Motor neuron (in vitro differentiated cells): Measurements from ENCODE around the gene RNF181. TPM values are rescaled to one million over a fixed set of nuclear protein-coding genes. Genes with fewer than 3 reads are reported as not detected.
"Not testable (repeated sequence)": the region's sequence is repeated elsewhere in the genome, so short reads cannot be mapped to it uniquely, and the experiment has no call there.

ENCODE experiments used
- ATAC-seq, 8 experiments: fragments of 200-7000 bp; cut with Tn5 transposase; replicated peaks in 6 of 8; 2 replicates each; pipeline ENCODE4 v1.8.0; 2021; ENCODE audit warnings: mild to moderate bottlenecking in 8 of 8, moderate library complexity in 8 of 8
- H3K27ac ChIP-seq, 2 donors: fragments of 250-450 bp; sonication (Bioruptor Pico); 2 replicates each; pipeline ENCODE4 v1.9.0; 2021; ENCODE audit warnings: antibody characterized with exemption in 2 of 2, mild to moderate bottlenecking in 2 of 2, moderate library complexity in 1 of 2
- H3K4me1 ChIP-seq, 2 donors: fragments of 250-450 bp; sonication (Bioruptor Pico); replicated peaks in 1 of 2; 2 replicates each; pipeline ENCODE4 v1.6.1; 2021; ENCODE audit warnings: antibody characterized with exemption in 2 of 2, mild to moderate bottlenecking in 2 of 2, moderate library complexity in 1 of 2
- H3K4me3 ChIP-seq, 5 donors: fragments of 250-450 bp; sonication (Bioruptor Pico); 2 replicates each; pipeline ENCODE4 v1.9.0; 2021; ENCODE audit warnings: antibody characterized with exemption in 5 of 5, mild to moderate bottlenecking in 5 of 5, moderate library complexity in 4 of 5
- WGBS, 10 experiments: fragments of 450-650 bp; shearing (Covaris generic); methylation state at CpG; one replicate each; pipeline ENCODE4 v1.0.0; 2022; 5-methylcytosine and 5-hydroxymethylcytosine counted together
- in situ Hi-C, 9 experiments: fragments of 400-800 bp; cut with MboI; loops; one replicate each; pipeline ENCODE4 v1.15.0; 2021; ENCODE audit warnings: low sequenced_read_pairs in 9 of 9, low pct_unique_long_range_greater_than_20kb in 2 of 9; ENCODE audit not compliant: unreplicated experiment in 9 of 9
- total RNA-seq, 8 experiments: library from RNA; unstranded; fragments of 300-600 nt; gene quantifications; 2 replicates each; pipeline versions ENCODE4 v1.2.3 to v1.2.4, GENCODE V29; 2022

Gene RNF181
- total RNA-seq, 8 experiments from 2014 or later, result 104 to 237 (median 191) TPM

DNA sequence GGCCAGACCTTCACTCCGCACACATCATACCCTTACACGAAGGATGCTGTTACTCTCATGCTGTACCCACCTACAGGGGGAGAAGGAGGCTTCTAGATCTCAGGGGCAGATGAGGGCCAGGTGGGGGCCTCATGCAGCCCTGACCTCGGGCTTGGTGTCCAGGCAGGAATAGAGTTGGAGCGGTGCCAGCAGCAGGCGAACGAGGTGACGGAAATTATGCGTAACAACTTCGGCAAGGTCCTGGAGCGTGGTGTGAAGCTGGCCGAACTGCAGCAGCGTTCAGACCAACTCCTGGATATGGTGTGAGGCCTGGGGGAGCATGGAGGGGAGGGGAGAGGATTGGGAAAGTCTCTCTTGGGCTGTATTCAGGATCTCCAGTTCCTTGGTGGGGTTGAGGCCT lies 4.0 kb upstream of the RNF181 start:
- Histone ChIP-seq H3K27ac (no peak overlapping the region), H3K4me1 (peaks cover 8 to 10% of the 10 kb centered on the region in 2 donors), H3K4me3 (no peak overlapping the region)
- ATAC-seq, result no peak
- in situ Hi-C loops, result no loop called here
- WGBS, 10 experiments, result 53 to 87% methylated on average over 3 of the region's 12 CpGs; no CpG with 5 or more reads in 8 of the 10 experiments

DNA sequence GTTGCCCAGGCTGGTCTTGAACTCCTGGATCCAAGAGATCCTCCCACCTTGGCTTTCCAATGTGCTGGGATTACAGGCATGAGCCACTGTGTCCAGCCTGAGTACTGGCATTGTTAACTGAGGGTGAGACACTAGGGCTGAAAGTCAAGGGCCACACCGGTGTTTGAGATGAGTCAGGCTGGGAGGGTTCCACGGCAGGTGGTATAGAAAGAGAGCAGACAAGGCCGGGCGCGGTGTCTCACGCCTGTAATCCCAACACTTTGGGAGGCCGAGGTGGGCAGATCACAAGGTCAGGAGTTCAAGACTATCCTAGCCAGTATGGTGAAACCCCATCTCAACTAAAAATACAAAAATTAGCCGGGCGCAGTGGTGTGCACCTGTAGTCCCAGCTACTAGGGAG lies 3.2 kb upstream of the RNF181 start:
- H3K4me3 ChIP-seq, H3K27ac ChIP-seq, ATAC-seq, in situ Hi-C loops: not testable (repeated sequence)
- 67 to 87% (median 81%) methylated on average over 1 to 9 of the region's 9 CpGs; no CpG with 5 or more reads in 7 of the 10 experiments for WGBS, 10 experiments
- H3K4me1 ChIP-seq, result peaks cover 10 to 13% of the 10 kb centered on the region in 2 donors

DNA sequence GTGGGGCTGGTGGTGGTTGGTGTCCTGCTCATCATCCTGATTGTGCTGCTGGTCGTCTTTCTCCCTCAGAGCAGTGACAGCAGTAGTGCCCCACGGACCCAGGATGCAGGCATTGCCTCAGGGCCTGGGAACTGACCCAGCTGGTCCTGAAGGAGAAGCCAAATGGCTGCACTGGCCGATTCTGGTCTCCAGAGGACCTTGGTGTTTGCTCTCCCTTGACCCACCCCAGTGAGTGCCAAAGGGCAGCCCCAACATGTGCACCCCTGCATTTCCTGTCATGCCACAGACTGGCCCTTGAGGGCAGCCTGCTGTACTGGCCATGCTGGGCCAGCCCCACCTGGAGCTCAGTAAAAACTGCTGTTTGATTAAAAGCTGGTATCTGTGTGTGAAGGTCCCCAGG lies 2.5 kb upstream of the RNF181 start:
- Histone ChIP-seq H3K4me1 (peaks cover 10 to 13% of the 10 kb centered on the region in 2 donors), H3K4me3 (no peak overlapping the region), H3K27ac (no peak overlapping the region)
- in situ Hi-C loops, result no loop called here
- no peak for ATAC-seq
- WGBS, 10 experiments, result 30 to 67% (median 40%) methylated on average over 1 to 2 of the region's 3 CpGs; no CpG with 5 or more reads in 7 of the 10 experiments

DNA sequence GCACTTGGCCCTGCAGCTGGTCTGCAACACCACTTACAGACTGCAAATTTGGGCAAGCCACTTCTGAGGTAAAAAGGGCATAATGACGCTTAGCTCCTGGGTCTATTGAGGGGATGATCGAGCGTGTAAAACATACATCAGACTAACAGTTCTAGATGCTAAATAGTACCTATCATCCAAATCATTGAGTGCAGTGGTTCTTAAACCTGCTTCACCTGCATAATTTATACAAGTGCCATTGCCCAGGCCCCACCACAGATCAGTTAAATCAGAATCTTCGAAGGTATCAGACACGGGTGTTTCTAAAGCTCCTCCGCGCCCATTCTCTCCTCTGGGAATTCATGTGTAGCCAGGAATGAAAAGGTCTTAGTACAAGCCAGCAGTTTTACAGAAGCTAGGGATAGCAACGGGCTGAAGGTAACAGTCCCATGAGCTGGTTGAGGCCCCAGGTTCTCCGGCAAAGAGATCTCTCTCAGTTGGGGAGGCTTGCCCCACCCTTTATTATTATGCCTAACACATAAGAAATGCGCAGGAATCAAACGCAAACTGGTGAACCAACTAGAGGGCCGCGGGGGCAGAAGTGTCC lies 737 bp upstream of the RNF181 start:
- ATAC-seq, result no peak
- H3K27ac ChIP-seq, result peak overlapping the region; percentile 75 to 95

DNA sequence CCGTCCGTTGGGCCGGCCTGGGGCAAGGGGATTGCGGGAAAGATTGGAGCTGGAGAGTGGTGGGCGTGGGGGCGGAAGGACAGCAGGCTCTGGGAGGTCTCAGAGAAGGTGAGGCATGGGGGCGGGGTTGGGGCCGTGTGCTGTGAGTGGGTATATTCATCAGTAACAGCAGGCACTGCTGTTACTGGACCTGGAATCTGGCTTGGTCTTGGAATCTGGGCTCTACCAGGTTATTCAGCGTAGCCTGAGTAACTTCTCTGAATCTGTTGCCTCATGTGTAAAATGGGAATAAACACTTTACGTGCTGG lies 435 bp downstream of the RNF181 start:
- Histone ChIP-seq H3K4me1 (peaks cover 10 to 13% of the 10 kb centered on the region in 2 donors), H3K27ac (peak overlapping the region; percentile 81 to 95), H3K4me3 (peak overlapping the region; percentile 48 to 96 (median 86))
- WGBS, 10 experiments, result 0 to 35% (median 0%) methylated on average over 1 to 3 of the region's 10 CpGs; no CpG with 5 or more reads in 6 of the 10 experiments
- in situ Hi-C loops, result no loop called here
- ATAC-seq, result peak in 7 of 8 experiments; percentile 6 to 28 (median 21)

More for the DNA sequence above, 737 bp upstream of the RNF181 start:
- 0 to 33% (median 17%) methylated on average over 1 to 11 of the region's 13 CpGs; no CpG with 5 or more reads in 3 of the 10 experiments for WGBS, 10 experiments
- Histone ChIP-seq H3K4me1 (peaks cover 10 to 13% of the 10 kb centered on the region in 2 donors), H3K4me3 (peak overlapping the region; percentile 48 to 96 (median 86))
- in situ Hi-C loops, result no loop called here

DNA sequence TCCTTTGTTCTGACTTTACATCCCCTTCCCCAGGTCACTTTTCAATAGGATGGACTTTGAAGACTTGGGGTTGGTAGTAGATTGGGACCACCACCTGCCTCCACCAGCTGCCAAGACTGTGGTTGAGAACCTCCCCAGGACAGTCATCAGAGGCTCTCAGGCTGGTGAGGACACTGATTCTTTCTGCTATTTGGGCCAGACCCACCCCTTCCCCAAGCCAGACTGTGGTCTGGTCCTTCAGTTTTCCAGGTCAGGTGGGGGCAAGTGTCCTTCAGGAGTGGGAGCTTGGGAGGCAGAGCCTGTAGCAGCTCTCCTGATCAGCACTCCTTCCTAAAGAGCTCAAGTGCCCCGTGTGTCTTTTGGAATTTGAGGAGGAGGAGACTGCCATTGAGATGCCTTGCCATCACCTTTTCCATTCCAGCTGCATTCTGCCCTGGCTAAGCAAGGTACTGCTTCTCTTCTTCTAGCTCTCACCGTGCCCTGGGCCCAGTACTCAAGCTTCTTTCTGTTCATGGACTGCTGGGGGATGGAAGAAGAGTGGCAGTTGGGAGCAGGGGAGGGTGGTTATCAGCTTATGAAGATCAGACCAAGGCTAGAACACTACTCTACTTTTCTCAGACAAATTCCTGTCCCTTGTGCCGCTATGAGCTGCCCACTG lies 1.1 kb downstream of the RNF181 start:
- in situ Hi-C loops, result no loop called here
- no peak for ATAC-seq
- WGBS, 10 experiments, result 83 to 100% (median 100%) methylated on average over 1 of the region's 3 CpGs; no CpG with 5 or more reads in 5 of the 10 experiments
- no peak overlapping the region for H3K27ac ChIP-seq
- H3K4me1 ChIP-seq, result peaks cover 13 to 16% of the 10 kb centered on the region in 2 donors
- H3K4me3 ChIP-seq, result peak overlapping the region; percentile 48 to 96 (median 86)

DNA sequence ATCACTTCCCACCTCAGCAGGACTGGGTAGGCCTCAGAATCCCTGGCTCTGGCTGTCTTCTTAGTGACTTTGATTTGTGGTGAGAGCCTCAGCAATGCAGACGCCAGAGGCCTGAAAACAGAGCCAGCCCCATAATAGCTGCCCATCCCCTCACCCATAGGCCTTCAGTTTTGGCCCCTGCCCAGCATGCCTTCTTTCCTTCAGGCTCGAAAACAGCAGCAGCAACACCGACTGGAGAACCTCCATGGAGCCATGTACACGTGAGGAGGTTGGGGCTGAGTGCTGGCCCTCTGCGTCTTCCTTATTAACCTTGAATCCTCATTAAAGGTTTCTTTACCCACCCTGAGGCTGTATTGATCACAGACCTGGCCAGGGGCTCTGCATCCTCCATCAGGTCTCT lies 1.7 kb downstream of the RNF181 start:
- no peak overlapping the region for H3K4me3 ChIP-seq
- ATAC-seq, result no peak
- peaks cover 15 to 17% of the 10 kb centered on the region in 2 donors for H3K4me1 ChIP-seq
- no peak overlapping the region for H3K27ac ChIP-seq
- in situ Hi-C loops, result no loop called here
- WGBS, 10 experiments, result 60 to 100% (median 74%) methylated on average over 1 to 5 of the region's 5 CpGs; no CpG with 5 or more reads in 6 of the 10 experiments

DNA sequence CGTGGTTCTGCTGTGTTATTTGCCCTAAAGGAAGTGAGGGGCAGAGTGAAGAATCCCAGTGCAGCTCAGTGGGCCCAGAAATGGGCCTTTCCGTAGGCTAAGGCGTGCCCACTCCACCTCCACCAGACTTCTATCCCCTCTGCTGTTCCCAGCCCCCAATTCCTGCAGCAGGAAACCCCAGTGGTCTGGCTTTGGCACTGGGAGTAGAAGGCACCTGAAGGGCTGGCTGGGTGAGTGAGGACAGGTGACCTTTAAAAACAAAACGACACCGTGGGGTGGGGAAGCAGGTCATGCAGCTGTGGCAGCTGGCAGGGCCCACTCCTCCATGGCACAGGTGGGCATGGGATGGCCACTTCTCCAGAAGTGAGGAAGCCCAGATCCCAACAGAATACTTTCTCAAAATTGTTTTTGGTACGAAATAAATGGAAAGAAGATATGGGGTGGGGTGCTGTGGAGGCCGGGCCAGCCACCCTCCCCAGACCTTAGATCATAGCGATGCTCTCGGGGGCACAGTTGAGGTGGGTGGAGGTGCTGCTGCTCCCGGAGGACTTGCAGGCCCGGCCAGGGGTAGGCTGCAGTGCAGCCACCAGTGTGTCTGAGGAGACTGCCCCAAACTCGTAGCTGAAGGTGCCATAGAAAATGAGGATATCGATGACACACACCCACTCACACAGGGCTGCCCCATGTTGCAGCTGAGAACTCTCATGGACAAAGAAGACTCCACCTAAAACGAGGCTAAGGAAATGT lies 3.2 kb downstream of the RNF181 start:
- in situ Hi-C loops, result no loop called here
- 27 to 88% (median 79%) methylated on average over 2 to 11 of the region's 14 CpGs; no CpG with 5 or more reads in 5 of the 10 experiments for WGBS, 10 experiments
- Histone ChIP-seq H3K4me1 (peaks cover 19 to 21% of the 10 kb centered on the region in 2 donors), H3K27ac (no peak overlapping the region), H3K4me3 (no peak overlapping the region)
- no peak for ATAC-seq

DNA sequence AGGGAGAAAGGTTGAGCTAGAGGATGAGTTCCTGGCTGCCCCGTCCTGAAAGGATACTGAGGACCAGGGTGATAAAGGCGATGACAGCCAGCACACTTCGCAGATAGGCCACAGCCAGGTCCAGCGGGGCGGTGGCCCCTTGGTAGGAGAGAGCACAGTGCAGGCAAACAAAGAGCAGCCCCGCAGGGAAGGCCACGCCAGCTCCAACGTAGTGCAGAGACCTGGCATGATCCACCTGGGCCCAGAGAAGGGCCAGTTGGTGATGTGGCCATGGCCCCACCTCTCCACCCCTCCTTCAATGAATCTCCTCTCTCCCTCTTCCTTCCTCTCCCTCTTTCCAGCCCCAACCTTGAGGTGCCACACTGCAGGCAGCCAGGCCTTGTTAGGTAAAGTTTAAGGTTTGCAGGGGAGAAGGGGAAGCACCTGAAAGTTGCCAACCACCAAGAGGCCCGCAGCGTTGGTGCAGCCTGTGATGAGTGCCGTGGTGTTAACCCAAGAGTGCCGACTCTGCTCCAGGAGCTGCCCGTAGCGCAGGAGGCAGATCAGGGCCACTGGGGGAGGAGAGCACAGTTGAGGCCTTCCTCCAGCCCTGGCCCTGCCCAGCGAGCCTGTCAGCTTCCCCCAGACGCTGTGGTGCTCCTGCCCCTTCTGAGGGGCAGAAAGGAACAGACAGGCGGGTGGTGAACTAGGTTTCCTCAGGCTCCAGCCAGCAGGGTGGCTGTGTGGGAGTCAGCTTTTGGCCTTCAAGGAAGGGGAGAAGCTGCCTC lies 4.1 kb downstream of the RNF181 start:
- peaks cover 17 to 19% of the 10 kb centered on the region in 2 donors for H3K4me1 ChIP-seq
- no peak overlapping the region for H3K27ac ChIP-seq
- WGBS, 10 experiments, result 70 to 100% (median 93%) methylated on average over 1 to 5 of the region's 17 CpGs; no CpG with 5 or more reads in 5 of the 10 experiments
- ATAC-seq, result no peak
- in situ Hi-C loops, result no loop called here
- no peak overlapping the region for H3K4me3 ChIP-seq

DNA sequence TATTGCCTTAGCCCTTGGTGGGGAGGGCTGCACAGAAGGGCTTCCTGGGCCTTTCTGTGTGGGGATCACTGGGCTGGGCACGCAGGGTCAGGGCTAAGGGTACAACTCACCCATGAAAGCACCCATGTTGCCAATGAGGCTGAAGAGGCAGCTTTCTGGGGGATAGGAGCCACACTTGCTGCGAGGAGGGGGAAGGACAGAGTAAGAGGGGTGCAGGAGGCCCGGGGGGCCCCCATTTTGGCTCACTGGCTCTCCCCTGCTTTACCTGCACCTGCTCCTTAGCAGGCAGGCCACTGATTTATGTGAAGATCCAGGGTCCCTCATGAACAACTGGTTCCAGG lies 4.7 kb downstream of the RNF181 start:
- Histone ChIP-seq H3K4me1 (peaks cover 16 to 17% of the 10 kb centered on the region in 2 donors), H3K27ac (no peak overlapping the region), H3K4me3 (no peak overlapping the region)
- no peak for ATAC-seq
- WGBS, 10 experiments, result no CpG with 5 or more reads among the region's 3 CpGs
- in situ Hi-C loops, result no loop called here

DNA sequence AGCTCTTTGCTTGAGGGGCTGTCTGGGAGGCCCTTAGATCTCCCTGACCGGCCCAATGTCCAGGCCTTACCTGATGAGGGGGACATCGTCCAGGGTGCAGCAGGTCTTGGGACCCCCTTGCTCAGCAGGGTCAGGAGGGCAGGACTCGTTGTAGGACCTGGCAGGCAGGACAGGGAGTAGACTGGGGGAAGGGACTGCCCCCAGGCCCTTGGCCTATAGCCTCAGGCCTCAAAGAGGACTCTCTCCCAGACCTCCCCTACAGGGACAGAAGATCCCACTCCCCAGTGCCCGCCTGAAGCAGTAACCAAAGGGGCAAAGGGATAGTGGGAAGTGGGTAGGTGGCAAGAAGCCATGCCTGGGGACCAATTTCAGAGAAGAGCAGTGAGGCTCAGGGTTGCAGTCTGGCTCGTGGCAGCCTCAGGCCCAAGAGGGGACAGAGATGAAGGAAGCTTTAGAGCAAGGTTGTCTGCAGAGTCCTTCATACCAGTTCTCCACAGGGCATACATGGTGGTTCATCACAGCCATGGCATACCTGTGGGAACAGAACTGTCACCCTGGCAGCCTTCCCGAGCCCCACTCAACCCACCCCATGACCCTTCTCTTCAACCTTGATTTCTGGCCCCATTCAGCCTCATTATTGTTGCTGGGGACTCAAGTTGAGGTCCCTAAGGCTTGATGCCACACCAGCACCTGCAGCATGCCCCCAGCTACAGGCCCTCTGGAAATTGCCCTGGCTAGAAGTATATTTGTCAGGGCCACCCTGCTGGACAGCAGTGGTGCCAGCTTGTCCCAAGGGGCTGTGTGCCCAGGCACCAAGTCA lies 5.6 kb downstream of the RNF181 start:
- 40 to 100% (median 100%) methylated on average over 1 to 2 of the region's 6 CpGs; no CpG with 5 or more reads in 7 of the 10 experiments for WGBS, 10 experiments
- H3K27ac ChIP-seq, result no peak overlapping the region
- ATAC-seq, result no peak

More for the DNA sequence above, 5.6 kb downstream of the RNF181 start:
- in situ Hi-C loops, result no loop called here
- H3K4me3 ChIP-seq, result peak overlapping the region; percentile 43 to 91 (median 69)
- H3K4me1 ChIP-seq, result peaks cover 21 to 25% of the 10 kb centered on the region in 2 donors
